Iris pigment epithelial cell (primary cell): ENCODE measurements around the gene SGSM1.
A peak's percentile ranks its signal among the peaks of the same experiment; 100 is the strongest.
"Not testable (repeated sequence)": the region's sequence is repeated elsewhere in the genome, so short reads cannot be mapped to it uniquely, and the experiment has no call there.

Experiments
- DNase-seq: peaks from one replicate; pipeline ENCODE4 v3.0.0-alpha.2; 2011; ENCODE audit warnings: low read depth

The SGSM1 gene

DNA sequence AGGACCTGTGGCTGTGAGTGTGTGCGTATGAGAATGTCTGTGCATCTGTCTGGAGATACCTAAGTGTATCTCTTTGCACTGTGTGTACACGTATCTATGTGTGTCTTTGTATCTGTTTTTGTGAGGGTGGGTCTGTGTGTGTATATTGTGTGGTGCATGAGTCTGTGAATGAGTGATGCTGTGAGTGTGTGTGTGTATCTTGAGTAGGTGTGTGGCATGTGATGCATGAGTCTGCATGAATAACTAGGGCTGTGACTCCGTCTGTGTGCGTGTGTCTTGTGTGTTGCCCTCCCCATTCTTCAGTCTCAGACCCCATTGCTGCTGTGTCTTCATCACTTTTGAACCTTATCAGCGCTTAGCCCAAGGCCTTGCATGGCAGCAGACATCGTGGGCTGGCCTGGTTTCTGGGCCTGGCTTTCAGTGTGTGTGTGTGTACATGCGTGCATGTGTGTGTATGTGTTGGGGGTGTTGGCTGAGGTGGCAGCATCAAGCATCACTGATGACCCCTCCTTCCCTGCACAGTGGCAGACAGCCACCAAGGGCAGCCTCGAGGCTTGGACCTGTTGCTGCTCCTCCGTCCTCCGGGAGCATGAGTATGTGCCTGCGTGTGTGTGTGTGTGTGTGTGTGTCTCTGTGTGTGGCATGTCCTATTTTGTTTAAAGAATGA lies 1.4 kb downstream of the SGSM1 start:
- peak; percentile 14 for DNase-seq

DNA sequence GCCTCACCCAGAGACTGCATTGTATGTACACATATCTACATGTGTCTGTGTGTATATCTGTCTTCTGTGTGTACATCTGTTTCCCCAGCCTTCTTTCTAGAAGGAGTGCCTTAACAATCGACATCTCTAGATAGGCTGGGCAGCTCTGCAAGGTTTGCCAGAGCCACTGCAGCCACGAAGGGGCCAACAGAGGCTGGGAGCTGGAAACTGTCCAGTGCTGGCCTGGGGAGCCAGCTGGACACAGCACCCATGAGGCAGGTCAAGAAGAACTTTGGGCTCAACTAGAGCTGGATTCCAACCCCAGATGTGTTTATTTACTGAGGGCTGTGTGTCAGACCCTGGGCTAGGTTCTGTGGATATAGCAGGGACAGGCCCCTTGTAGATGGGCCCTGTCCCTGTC lies 3.3 kb downstream of the SGSM1 start:
- no peak for DNase-seq

DNA sequence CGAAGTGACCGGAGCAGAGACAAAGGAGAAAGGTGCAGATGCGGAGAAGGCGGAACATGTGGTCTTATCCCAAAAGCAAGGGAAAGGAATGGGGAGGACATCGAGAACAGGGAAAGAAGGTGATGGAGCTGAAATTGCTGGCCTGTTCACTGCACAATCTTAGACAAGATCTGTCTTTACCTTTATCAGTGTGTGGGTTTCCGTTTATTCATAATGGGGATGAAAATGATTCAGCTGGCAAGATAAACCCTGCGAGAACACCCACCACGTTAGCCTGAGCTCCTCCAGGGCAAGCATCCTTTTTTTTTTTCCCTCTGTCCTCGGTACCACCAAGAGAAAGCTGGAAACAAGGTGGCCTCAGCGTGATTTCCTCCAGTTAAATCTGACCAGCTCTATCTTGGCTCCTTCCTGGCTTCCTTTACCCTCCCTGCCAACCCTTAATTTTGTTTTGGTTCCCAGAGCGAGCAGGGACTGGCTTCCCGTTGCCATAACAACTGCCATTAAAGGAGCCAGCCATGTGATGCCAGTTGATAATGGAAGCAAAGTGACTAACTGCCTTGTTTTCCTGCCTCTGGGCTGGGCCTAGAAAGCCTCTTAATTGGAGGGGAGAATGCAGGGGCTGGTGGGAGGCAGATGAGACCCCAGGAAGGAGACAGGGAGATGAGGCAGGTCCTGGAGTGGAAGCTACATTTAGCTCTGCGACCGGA lies 4.2 kb downstream of the SGSM1 start:
- DNase-seq, result no peak

DNA sequence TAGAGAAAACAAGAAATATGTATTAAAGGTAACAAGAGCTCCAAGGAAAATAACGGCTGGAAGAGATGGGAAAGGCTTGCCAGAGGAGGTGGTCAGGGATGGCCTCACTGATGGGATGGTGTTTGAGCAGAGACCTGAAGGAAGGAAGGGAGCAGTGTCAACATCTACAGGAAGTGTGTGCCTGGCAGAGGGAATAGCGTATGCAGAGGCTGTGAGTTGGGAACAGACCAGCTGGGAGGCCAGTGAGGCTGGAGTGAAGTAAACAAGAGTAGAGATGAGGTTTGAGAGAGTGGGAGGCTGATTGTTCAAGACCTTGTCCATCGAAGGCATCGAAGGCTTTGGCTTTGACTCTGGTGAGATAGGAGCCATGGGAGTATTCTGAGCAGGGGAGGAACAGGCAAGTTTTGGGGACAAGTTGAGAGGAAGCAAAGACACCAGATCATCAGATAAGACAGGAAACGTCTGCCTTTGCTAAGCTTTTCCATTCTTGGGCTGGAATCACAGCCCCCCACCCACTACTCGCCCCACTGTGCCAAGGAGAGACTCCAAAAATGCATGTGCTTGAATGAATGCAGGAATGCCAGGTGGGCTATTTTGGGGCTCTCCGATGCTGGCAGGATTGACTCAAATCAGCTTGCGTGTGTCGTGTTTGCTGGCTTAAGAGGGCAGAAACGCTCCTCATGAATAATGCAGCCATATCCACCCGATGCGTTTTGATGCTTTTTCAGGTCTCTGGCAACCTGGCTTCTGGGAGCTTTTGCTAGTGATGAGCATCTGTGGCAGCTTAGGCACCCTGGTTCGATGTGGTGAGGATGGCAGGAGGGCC lies 7.2 kb downstream of the SGSM1 start:
- no peak for DNase-seq

DNA sequence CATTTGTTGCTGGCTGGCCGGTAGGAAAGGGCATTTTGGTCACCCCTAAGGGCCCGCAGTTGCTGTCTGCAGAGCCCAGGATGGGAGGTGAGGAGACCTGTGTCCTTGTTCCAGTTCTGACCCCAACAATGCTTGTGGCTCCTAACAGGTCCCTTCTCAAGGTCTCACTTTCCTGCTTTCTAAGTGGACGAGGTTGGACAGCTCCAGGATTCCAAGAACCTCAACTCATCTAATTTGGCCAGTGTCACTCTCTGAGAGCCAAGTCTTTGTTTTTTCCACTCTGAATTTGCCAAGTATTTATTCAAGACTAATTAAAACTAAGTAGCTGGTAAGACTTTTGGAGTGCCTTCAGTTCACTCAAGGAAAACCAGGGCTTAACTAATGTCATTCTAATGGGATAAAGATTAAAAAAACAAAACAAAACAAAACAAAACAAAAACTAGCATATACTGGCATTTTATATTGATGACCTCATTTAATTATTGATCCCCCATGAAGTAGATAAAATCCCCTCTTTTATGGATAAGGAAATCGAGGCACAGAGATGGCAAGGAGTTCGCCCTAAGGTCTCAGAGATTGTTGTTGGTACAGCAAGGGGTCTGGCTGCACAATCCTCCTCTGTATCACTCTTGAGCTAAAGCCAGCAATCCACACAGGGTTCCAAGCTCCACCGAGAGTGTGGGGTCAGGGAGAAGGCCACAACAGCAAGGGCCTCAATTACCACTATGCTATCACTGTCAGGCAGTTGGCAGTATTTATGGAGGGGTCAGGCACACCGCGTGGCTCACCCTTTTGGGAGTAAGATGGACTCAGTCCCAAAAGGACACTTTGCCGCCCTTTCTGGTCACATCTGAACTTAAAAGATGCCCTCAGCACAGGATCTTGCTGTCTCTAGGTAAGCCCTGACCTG lies 8.1 kb downstream of the SGSM1 start:
- no peak for DNase-seq

DNA sequence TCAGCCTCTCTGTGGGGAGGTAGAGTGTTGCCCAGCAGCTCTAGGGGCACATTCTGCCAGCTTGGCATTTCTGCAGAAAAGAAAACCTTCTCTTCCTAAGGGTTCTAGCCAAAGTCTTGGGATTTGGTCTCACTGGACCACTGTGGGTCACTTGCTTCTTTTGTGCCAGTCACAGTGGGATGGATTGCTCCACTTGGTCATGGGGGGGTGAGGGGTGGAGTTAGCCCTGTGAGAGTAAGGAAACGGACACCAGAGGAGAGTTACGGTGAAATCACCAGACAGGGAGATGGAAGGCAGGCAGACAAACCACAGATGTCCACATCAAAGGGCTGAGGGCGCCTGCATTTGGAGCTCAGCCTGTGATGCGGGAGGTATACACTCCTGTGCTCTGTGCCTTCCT lies 10.8 kb downstream of the SGSM1 start:
- DNase-seq, result no peak

DNA sequence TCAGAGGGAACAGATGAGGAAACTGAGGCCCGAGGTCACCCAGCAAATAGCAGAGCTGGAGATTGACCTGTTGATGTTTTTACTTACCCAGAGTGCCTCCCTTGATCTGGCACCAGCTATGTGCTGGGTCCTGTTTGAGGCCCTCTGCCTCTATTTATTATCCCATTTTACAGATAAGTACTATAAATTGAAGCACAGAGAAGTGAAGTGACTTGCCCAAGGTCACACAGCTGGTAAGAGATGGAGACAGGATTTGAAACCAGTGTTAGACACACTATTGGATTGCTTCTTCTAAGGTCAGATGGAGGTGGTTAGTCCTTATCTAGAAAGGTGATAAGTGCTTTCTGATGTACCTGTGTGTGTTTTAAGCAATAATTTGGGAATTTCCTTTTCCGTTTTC lies 13.5 kb downstream of the SGSM1 start:
- DNase-seq, result no peak

DNA sequence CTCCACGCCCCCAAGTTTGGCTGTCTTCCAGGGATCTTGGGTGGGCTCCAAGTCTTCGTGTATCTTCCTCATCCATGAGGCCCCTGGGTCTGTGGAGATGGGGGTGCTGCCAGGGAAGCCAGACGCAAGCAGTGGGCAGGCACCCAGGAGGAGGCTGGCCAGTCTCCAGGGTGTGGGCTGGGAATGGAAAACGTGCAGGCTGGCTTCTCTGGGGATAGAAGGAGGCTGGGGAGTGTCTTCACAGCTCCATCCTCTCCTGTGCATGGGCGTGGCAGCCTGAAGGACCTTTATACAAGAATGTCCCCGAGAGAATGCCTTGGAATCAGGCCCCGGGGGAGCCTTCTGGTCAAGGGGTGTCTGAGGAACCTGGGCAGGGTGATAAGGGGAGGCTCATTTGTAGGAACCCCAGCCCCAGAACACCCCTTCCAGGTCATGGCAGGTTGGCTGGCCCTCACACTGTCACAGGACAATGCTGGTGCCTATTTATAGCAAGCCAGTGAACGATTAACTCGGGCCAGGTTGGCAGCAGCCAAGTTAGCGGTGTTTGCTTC lies 14.0 kb downstream of the SGSM1 start:
- DNase-seq, result no peak

DNA sequence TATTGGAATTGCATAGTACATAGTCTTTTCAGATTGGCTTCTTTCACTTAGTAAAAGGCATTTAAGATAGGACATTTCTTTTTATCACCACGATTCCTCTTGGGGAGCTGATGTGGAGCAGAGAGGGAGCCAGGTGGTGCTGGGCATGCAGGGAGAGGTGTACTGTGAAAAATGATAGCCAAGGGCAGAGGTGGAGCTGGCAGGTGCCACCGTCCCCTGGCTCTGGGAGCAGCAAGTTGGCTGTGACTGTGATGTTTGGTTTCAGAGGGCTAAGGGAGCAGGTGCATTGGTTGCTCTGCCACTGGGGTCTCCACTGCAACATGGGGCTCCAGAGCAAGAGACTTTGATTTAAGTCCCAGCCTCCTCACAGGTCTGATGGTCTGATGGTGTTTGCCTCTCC lies 16.5 kb downstream of the SGSM1 start:
- no peak for DNase-seq

DNA sequence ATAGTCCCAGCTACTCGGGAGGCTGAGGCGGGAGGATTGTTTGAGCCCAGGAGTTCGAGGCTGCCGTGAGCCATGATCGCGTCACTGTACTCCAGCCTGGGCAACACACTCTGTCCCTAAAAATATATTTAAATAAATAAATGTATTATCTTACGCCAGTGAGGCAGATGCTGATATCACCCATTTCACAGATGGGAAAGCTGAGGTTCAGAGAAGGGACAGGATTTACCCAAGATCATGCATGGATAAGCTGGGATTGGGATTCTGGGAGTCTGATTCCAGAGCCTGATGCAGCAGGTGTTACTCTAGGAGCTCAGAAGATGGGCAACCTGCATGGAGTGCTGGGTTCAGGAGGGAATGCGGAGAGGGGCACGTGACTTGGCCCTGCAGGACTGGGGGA lies 17.8 kb downstream of the SGSM1 start:
- DNase-seq, result no peak

DNA sequence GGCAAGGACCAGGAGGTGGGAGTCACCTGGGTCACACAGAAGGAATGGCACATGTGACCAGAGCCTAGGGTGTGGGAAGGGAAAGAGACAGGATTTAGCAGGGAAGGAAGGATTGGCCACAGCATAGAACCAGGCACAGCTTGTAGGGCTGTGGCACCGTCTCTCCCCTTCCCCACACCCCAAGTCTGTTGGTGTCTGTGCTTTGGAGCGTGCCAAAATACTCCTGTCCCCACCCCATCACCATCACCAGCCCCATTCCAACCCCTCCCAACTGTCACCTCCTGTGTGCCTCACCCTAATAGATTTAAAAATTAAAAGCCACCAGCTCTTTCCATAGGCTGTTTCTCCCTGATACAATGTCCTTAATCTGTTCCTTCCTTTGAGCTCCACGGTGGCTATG lies 18.2 kb downstream of the SGSM1 start:
- no peak for DNase-seq

DNA sequence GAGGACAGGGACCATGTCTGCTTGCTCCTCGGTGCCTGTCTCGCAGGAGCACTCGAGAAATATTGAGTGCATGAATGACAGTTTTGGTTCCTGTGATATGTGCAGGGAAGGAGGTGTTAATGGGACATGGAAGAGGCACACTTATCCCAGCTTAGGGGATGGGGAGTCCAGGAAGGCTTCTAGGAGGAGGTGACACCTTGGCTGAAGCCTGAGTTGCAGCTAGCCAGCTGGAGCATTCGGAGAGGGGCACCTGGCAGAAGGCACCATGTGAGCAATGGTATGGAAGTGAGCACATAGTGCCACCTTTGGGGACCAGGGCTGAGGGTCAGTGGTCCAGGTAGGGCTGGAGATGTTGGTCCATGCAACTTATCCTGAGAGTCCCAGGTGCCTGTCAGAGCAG lies 18.9 kb downstream of the SGSM1 start:
- DNase-seq, result no peak

DNA sequence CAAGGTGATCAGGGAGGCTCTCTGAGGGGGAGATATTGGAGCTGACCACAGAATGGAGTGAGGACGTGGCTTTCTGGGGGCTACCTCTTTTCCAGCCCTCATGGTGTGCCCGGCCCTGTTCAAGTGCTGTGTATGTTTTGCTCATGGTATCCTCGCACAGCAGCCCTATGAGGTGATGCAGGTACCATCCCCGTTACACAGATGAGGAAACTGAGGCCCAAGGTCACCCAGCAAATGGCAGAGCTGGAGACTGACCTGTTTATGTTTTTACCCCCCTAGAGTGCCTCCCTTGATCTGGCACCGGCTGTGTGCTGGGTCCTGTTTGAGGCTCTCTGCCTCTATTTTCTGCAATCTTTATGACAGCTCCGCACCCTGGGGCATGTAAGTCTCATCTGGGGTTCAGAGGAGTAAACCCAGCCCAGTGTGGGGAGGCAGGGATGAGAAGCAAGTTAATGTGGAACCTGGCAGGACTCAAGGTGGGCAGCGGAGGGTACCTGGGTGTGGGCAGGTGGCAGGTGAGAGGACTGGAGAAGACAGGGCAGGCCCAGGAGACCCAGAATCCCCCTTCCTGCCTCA lies 20.8 kb downstream of the SGSM1 start:
- no peak for DNase-seq

DNA sequence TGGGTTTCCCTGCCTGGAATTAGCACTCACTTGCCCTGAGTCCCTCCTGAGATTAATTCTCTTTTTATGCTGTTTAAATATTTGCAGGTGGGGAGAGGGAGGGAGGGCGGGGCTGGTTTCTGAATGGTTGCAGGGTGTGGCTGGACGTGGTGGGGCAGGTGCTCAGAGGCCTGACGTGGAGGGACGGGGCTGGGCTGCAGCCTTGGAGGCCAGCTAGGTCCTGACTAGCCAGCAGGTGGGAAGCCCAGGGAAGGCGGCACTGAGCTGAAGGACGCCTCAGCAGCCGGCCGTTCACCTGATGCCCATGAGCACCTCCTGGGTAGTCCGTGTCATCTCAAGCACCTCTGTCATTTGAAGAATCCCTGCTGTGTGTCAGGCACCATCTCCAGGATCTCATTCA lies 21.3 kb downstream of the SGSM1 start:
- DNase-seq, result no peak

DNA sequence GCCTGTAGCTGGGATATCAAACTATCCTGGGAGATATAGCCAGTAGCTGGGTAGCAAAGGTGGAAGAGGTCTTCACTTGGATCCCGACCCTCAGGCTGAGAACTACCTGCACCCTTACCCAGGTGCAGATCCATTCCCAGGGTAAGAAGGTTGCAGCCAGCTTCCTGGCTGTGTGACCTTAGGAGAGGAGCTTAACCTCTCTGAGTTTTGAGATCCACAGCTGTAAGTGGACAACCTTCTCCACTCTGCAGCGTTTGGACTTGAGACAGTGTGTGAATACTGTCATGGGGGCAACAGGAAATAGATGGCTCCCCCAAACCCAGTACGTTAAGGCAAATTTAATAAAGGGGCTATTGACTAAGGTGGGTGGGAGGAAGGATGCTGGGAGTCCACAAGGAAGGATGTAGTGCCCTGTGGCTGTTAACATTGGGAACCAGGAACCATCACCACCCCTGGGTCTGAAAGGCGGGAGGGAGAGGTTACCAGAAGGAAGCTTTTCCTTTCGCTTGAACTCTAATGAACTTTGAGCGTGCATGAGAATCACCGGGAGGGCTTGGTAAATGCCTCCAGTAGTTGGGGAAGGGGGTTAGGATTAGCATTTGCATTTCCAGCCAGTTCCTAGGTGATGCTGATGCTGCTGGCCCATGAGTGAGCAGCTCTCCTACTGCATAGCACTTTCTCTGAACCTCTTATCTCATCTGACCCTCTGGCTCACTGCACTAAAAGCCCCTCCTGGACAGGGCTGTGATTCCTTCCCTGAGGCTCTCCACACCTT lies 24.4 kb downstream of the SGSM1 start:
- DNase-seq, result no peak

DNA sequence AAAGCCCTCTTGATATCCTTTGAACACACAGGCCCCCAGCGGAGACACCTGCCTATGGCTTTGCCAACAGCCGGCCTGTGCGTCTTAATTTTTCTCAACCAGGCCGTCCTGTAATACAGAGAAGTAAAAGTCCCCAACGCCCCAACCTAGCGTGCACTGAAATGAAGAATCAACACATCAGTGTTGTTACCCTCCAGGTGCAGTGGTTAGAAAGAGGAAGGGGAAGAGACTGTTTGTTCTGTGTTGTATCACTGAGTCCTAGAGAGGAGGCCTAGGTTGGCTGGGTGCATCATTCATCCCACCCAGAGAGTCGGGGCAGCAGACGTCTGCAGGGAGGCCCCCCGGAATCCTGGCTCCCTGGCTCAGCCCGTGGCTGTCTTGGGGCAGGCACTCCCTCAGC lies 25.7 kb downstream of the SGSM1 start:
- no peak for DNase-seq

DNA sequence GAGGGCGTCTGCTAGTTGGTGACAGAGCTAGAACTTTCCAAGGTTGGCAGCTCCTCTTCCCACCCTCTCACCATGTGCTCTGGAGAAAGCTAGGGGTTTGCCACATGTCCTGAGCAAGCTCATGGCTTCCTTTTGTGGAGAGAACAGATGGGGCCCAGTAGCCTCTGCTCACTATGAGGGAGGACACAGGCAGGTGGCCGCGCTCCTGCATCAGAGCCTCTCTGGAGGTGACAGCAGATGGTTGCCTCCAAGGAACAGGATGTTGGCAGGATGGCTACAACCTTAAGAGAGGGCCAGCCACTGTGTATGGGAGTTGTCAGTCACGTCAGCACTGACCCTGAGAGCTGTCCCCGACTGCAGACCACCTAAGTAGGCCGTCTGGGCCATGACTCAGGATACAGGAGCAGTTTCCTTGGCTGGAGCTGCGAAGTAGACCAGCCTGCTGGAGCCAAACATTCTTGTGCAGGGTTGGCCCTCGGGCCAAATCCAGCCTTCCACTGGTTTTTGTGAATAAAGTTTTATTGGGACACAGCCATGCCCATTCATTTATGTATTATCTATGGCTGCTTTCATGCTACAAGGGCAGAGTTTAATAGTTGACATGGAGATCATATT lies 28.0 kb downstream of the SGSM1 start:
- no peak for DNase-seq

DNA sequence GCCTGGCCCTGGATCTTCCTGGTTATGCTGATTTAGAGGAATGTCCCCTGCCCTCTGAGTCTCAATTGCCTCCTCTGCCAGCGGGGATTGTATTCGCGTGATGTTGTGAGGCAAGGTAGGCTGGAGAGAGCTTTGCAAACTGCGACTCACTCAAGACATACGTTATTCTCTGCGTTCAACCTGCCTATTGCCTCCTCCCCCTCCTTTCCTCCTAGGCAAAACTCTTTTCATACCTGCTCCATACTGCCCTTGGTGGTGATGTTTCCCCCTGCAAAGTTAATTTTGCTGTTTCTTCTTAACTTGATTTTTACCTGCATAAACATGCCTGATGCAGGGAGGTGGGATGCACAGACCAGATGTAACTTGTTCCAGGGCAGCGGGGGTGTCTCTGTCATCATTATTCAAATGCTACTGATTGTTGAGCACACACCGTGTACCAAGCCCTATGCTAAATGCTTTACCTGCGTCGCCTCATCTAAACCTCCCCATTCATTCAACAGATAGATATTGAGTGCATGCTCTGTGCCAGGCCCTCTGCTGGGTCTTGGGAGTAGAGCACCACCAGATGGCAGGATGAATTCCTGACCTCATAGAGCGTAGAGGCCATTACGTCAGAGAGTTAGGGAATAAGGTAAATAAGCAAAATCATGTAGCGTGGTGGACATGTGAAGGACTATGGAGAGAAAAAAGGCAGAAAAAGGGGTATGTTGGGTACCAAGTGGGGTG lies 29.0 kb downstream of the SGSM1 start:
- peak; percentile 38 for DNase-seq

DNA sequence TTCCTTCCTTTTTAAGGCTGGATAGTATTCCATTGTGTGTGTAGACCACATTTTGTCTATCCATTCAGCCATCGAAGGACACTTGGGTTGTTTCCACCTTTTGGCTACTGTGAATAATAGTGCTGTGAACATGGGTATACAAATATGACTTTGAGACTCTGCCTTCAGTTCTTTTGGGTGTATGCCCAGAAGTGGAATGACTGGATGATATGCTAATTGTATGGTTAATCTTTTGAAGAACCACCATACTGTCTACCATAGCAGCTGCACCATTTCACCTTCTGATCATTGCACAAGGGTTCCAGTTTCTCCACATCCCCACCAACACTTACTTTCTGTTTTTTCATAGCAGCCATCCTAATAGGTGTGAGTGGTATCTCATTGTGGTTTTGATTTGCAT lies 30.3 kb downstream of the SGSM1 start:
- DNase-seq, result peak; percentile 15

DNA sequence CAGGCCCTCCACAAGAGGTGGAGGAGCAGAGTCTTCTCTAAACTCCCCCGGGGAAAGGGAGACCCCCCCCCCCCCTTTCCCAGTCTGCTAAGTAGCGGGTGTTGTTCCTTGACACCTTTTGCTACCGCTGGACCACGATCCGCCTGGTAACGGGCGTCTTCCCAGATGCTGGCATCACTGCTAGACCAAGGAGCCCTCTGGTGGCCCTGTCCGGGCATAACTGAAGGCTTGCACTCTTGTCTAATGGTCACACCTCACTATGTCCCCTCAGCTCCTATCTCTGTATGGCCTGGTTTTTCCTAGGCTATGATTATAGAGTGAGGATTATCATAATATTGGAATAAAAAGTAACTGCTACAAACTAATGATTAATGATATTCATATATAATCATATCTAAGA lies 31.5 kb downstream of the SGSM1 start:
- DNase-seq, result not testable (repeated sequence)
